ENCODE data around the gene BLOC1S4.
"Not testable (repeated sequence)": the region's sequence is repeated elsewhere in the genome, so short reads cannot be mapped to it uniquely, and the experiment has no call there.

Gene BLOC1S4

GRCh38 chr4:6718932-6719610 lies 3.1 kb downstream of the BLOC1S4 start:
- DNase-seq (ENCODE audit: low read depth in 2 of 2), result no peak

DNA sequence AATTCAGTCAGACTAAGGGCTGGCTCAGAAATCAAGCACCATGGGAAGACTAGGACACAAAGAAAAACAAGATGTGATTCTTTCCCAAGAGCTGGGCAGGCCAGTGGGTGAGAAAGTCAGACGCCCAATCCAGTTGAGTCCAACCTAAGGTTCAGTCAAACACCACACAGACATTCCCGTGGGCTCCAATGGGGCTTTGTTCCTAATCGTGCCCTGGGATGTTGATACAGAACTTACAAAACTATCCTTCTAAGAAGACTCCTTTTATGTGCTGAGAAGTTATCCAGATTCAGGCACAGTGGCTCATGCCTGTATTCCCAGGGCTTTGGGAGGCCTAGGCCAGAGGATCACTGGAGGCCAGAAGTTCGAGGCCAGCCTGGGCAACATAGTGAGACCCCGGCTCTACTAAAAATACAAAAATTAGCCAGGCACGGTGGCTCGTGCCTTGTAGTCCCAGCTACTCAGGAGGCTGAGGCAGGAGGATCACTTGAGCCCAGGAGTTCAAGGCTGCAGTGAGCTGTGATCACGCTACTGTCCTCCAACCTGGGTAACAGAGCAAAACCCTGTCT lies 3.7 kb downstream of the BLOC1S4 start:
- no peak for DNase-seq (ENCODE audit: low read depth in 2 of 2)

DNA sequence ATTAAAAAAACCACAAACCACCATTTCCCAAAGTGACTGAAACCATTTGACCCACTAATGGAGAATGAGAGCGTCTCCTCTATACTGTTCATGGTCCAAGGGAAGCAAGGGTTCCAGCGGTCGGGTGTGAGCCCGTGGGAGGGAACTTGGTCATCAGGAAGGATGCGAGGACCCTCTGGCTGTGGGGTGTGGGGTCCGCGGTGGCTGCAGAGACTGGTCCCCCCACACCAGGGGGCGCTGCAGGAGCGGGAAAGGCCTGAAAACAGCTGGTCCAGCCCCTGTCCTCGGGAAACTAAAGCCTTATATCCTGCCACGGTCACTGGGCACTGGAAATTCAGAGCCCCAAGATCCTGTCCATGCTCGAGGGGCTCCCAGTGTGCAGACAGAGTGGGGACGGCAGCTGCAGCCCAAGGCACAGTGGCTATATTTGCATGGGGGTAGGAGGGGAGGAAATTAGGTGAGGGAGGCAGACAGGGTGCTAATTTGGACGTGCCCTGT lies 4.3 kb downstream of the BLOC1S4 start:
- peak; percentile 60 to 76 for DNase-seq (ENCODE audit: low read depth in 2 of 2)

DNA sequence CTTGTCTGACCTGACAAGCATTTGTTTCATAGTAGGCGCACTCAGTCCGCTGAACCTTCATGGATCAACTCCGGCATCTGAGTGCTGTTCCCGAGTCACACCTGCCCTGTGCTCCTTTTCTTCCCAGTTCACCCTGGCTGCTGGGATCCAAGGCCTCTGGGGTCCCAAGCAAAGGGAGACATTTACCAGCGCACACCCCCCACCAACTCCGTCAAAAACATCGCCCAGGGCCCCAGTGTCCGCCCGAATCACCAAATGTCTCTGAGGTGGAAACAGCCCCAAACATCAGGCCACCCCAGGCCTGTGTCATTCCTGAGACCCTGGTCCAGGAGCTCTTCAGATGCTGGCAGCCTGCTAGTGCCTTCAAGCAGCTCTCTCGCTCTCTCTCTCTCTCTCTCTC lies 5.1 kb downstream of the BLOC1S4 start:
- no peak for DNase-seq (ENCODE audit: low read depth in 2 of 2)

DNA sequence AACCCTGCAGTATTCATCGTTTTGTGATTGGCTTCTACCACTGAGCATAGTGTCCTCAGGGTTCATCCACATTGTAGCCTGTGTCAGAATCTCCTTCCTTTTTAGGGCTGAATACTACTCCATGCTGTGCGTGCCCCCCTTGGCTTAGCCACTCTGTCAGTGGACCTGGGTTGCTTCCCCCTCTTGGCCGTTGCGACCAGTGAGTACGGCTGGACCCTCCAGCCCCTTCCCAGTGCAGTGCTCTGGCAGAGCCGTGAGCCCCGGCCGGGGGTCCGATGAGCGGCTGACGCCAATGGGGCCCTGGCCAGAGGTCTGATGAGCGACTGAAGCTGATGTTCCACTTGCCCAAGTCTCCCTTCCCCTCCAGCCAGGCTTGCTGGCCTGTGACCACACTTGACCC lies 6.9 kb downstream of the BLOC1S4 start:
- no peak for DNase-seq (ENCODE audit: low read depth in 2 of 2)

GRCh38 chr4:6723851-6724250 lies 7.9 kb downstream of the BLOC1S4 start:
- no peak for DNase-seq (ENCODE audit: low read depth in 2 of 2)

GRCh38 chr4:6724421-6725111 lies 8.6 kb downstream of the BLOC1S4 start:
- DNase-seq (ENCODE audit: low read depth in 2 of 2), result no peak

DNA sequence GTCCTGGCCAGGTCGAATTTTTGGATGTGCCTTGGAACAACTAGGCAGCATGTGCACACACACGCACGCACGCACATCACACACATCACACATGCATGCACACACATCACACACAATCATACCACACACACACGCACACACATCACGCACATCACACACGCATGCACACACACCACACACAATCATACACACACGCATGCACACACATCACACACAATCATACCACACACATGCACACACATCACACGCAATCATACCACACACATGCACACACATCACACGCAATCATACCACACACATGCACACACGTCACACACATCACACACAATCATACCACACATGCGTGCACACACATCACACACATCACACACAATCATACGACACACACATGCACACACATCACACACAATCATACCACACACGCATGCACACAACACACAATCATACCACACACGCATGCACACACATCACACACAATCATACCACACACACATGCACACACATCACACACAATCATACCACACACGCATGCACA lies 9.5 kb downstream of the BLOC1S4 start:
- DNase-seq (ENCODE audit: low read depth in 2 of 2), result not testable (repeated sequence)

- DNase-seq (ENCODE audit: low read depth in 2 of 2), result no peak
Observed at GRCh38 chr4:6727081-6727942, 11.3 kb downstream of the BLOC1S4 start.

GRCh38 chr4:6727943-6728250 lies 11.9 kb downstream of the BLOC1S4 start:
- no peak for DNase-seq (ENCODE audit: low read depth in 2 of 2)

GRCh38 chr4:6728320-6729029 lies 12.5 kb downstream of the BLOC1S4 start:
- DNase-seq (ENCODE audit: low read depth in 2 of 2), result no peak

- no peak for DNase-seq (ENCODE audit: low read depth in 2 of 2)
Observed at GRCh38 chr4:6730603-6731317, 14.8 kb downstream of the BLOC1S4 start.

GRCh38 chr4:6731318-6731675 lies 15.3 kb downstream of the BLOC1S4 start:
- DNase-seq (ENCODE audit: low read depth in 2 of 2), result no peak

DNA sequence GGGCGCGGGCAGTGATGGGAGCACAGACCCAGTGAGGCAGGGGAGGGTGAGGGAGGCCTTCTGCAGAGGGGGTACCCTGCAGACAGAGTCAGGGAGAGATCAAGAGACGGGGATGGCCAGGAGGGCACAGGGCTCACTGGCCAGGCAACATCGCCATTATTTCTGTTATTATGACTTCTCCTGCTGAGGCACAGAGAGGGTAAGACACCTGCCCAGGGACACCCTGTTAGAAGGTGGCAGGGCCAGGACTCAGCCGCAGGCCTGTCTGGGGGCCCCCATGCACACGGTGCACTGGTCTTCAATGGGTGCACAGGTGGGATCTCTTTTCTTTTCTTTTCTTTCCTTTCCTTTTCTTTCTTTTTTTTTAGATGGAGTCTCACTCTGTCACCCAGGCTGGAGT lies 15.8 kb downstream of the BLOC1S4 start:
- DNase-seq (ENCODE audit: low read depth in 2 of 2), result no peak

DNA sequence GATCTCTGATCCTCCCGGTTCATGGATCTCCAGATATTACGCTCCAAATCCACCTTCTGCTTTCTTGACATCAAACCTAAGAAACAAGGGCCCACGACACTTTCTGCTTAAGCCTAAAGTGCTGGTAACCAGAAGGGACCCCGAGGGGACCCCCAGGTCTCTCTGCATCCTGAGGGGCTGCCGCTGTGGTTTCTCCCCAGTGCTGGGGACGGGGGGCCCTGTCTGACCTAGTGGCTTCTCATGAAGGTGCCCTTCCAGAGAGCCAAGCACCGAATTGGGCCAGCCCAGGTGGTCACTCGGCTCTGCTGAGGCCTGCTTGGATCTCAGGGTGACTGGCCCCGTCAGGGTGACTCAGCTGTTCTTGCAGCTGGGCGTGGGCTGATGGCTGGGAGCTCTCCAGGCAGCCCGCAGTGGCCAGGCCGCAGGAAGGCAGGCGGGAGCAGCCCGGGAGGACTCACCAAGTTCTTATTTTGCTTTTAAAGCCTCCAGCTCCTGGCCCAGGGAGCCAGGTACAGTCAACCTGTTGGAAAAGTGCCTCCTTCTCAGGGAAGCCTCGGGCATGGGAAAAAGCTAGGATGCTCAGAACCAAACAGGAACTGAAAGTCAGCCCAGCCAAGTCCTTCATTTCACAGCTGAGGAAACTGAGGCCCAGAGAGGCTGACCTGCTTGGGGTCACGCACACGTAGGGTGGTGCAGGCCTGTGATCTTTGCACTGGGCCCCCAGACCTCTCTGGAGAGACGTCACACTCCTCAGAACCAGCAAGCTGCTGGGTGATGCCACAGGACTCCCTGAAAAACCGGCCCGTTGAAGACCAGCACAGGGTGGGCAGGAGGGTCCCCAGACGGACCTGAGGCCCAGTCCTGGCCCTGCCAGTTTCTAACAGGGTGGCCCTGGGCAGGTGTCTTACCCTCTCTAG lies 16.7 kb downstream of the BLOC1S4 start:
- no peak for DNase-seq (ENCODE audit: low read depth in 2 of 2)

GRCh38 chr4:6733358-6734164 lies 17.6 kb downstream of the BLOC1S4 start:
- DNase-seq (ENCODE audit: low read depth in 2 of 2), result no peak

GRCh38 chr4:6734165-6734786 lies 18.3 kb downstream of the BLOC1S4 start:
- no peak for DNase-seq (ENCODE audit: low read depth in 2 of 2)

DNA sequence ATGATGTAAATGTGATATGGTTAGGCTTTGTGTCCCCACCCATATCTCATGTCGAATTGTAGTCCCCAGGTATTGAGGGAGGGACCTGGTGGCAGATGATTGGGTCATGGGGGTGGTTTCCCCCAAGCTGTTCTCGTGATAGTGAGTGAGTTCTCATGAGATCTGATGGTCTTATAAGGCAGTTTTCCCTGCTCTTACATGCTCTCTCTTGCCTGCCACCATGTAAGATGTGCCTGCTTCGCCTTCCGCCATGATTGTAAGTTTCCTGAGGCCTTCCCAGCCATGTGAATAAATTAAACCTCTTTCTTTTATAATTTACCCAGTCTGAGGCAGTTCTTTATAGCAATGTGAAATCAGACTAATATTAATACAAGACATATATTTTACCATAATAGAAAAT lies 23.9 kb downstream of the BLOC1S4 start:
- DNase-seq (ENCODE audit: low read depth in 2 of 2), result no peak

Measured in stimulated activated CD8-positive, alpha-beta memory T cell treated with anti-CD3 and anti-CD28 coated beads, Interleukin-2, amount 100 ng/mL, for 1 hour (primary cell).